H9 (cell line): ENCODE data around the gene WNT3A. TPM values are rescaled to one million over a fixed set of nuclear protein-coding genes. Genes with fewer than 3 reads are reported as not detected.

ENCODE experiments used
- DNase-seq: peaks from one replicate; pipeline ENCODE4 v3.0.0-alpha.2; 2017
- H2AFZ ChIP-seq: one replicate; pipeline ENCODE4 v1.6.1; 2013; ENCODE audit warnings: mild to moderate bottlenecking, low read length, control low read depth, moderate library complexity
- H2AK5ac ChIP-seq: 2 replicates; pipeline ENCODE4 v1.6.1; 2013; ENCODE audit warnings: low read length, control low read depth, mixed read lengths; ENCODE audit not compliant: insufficient read length
- H2BK120ac ChIP-seq: one replicate; pipeline ENCODE4 v1.6.1; 2013; ENCODE audit warnings: low read depth, mild to moderate bottlenecking, low read length, control low read depth, inconsistent platforms; ENCODE audit not compliant: poor library complexity, severe bottlenecking
- H2BK12ac ChIP-seq: 2 replicates; pipeline ENCODE4 v1.6.1; 2013; ENCODE audit warnings: low read length, control low read depth, mixed read lengths, low read depth; ENCODE audit not compliant: insufficient read length
- H2BK15ac ChIP-seq: 2 replicates; pipeline ENCODE4 v1.6.1; 2013; ENCODE audit warnings: low read depth, low read length, control low read depth
- H2BK20ac ChIP-seq: one replicate; pipeline ENCODE4 v1.6.1; 2013; ENCODE audit warnings: low read depth, mild to moderate bottlenecking, low read length, control low read depth, inconsistent platforms; ENCODE audit not compliant: poor library complexity, severe bottlenecking
- H2BK5ac ChIP-seq: 2 replicates; pipeline ENCODE4 v1.6.1; 2013; ENCODE audit warnings: low read length, control low read depth, mixed read lengths; ENCODE audit not compliant: insufficient read length
- H3K14ac ChIP-seq: 2 replicates; pipeline ENCODE4 v1.6.1; 2013; ENCODE audit warnings: low read length, control low read depth; ENCODE audit not compliant: insufficient read depth
- H3K18ac ChIP-seq: 2 replicates; pipeline ENCODE4 v1.6.1; 2013; ENCODE audit warnings: low read depth, mild to moderate bottlenecking, mixed read lengths, low read length, control low read depth; ENCODE audit not compliant: insufficient read length
- H3K23ac ChIP-seq: 2 replicates; pipeline ENCODE4 v1.6.1; 2013; ENCODE audit warnings: low read length, control low read depth, mixed read lengths, low read depth; ENCODE audit not compliant: insufficient read length
- H3K23me2 ChIP-seq: 2 replicates; pipeline ENCODE4 v1.6.1; 2013; ENCODE audit warnings: low read depth, mild to moderate bottlenecking, mixed read lengths, low read length, control low read depth; ENCODE audit not compliant: insufficient read length, poor library complexity, severe bottlenecking
- H3K27ac ChIP-seq: 2 replicates; pipeline ENCODE4 v1.5.1; 2013; ENCODE audit warnings: low read length, control low read depth, mixed read lengths, low read depth; ENCODE audit not compliant: insufficient read length
- H3K27me3 ChIP-seq: 2 replicates; pipeline ENCODE4 v1.6.1; 2013; ENCODE audit warnings: low read length, control low read depth, inconsistent platforms; ENCODE audit not compliant: insufficient read depth
- H3K4ac ChIP-seq: 2 replicates; pipeline ENCODE4 v1.6.1; 2013; ENCODE audit warnings: low read depth, mild to moderate bottlenecking, control low read depth, inconsistent platforms, low read length, moderate library complexity
- H3K4me1 ChIP-seq: 2 replicates; pipeline ENCODE4 v1.6.1; 2013; ENCODE audit warnings: low read length, control low read depth, inconsistent platforms; ENCODE audit not compliant: insufficient read depth
- H3K4me2 ChIP-seq: 2 replicates; pipeline ENCODE4 v1.6.1; 2013; ENCODE audit warnings: low read length, control low read depth, mixed read lengths; ENCODE audit not compliant: insufficient read length, insufficient read depth
- H3K56ac ChIP-seq: 2 replicates; pipeline ENCODE4 v1.6.1; 2013; ENCODE audit warnings: low read depth, mild to moderate bottlenecking, mixed read lengths, low read length, control low read depth; ENCODE audit not compliant: insufficient read length
- H3K79me1 ChIP-seq: 2 replicates; pipeline ENCODE4 v1.6.1; 2013; ENCODE audit warnings: low read depth, mild to moderate bottlenecking, moderate library complexity, low read length, control low read depth, inconsistent platforms; ENCODE audit not compliant: insufficient read depth, poor library complexity, severe bottlenecking
- H3K79me2 ChIP-seq: 2 replicates; pipeline ENCODE4 v1.6.1; 2013; ENCODE audit warnings: low read length, control low read depth, inconsistent platforms; ENCODE audit not compliant: insufficient read depth
- H3K9ac ChIP-seq: 2 replicates; pipeline ENCODE4 v1.6.1; 2013; ENCODE audit warnings: low read length, control low read depth, mixed read lengths; ENCODE audit not compliant: insufficient read length; ENCODE audit errors: extremely low read depth
- H3K9me3 ChIP-seq: one replicate; pipeline ENCODE4 v1.6.1; 2013; ENCODE audit warnings: low read depth, low read length, inconsistent platforms; ENCODE audit not compliant: control insufficient read depth
- H3T11ph ChIP-seq: one replicate; pipeline ENCODE4 v1.6.1; 2013; ENCODE audit warnings: mild to moderate bottlenecking, low read length, control low read depth, inconsistent platforms
- H4K20me1 ChIP-seq: one replicate; pipeline ENCODE4 v1.6.1; 2013; ENCODE audit not compliant: control insufficient read depth, insufficient read length, insufficient read depth
- H4K5ac ChIP-seq: 2 replicates; pipeline ENCODE4 v1.6.1; 2013; ENCODE audit warnings: low read depth, mild to moderate bottlenecking, mixed read lengths, low read length, control low read depth; ENCODE audit not compliant: insufficient read length
- H4K8ac ChIP-seq: replicated peaks from 2 replicates; pipeline ENCODE4 v1.6.1; 2013; ENCODE audit warnings: low read length, control low read depth, mixed read lengths, low read depth; ENCODE audit not compliant: insufficient read length
- H4K91ac ChIP-seq: 2 replicates; pipeline ENCODE4 v1.6.1; 2013; ENCODE audit warnings: low read depth, mild to moderate bottlenecking, moderate library complexity, mixed read lengths, low read length, control low read depth; ENCODE audit not compliant: insufficient read length
- H3K27ac Mint-ChIP-seq, 3 experiments: 2 replicates in 2 of 3; 3 replicates in 1 of 3; pipeline ENCODE4 v1.8.0; 2020 to 2021; ENCODE audit warnings: mixed read lengths in 3 of 3, mild to moderate bottlenecking in 1 of 3, moderate library complexity in 1 of 3
- H3K27me3 Mint-ChIP-seq: 2 replicates; pipeline ENCODE4 v1.8.0; 2021; ENCODE audit warnings: low read depth, mild to moderate bottlenecking, moderate library complexity, mixed read lengths
- H3K36me3 Mint-ChIP-seq, 3 experiments: 2 replicates in 2 of 3; 3 replicates in 1 of 3; pipeline ENCODE4 v1.8.0; 2020 to 2021; ENCODE audit warnings: low read depth in 3 of 3, mixed read lengths in 3 of 3; ENCODE audit not compliant: insufficient read depth in 1 of 3
- H3K4me1 Mint-ChIP-seq, 2 experiments: 2 replicates each; pipeline ENCODE4 v1.8.0; 2020; ENCODE audit warnings: mixed read lengths in 2 of 2
- H3K4me3 Mint-ChIP-seq, 2 experiments: 2 replicates in 1 of 2; 3 replicates in 1 of 2; pipeline ENCODE4 v1.8.0; 2020 to 2021; ENCODE audit warnings: mild to moderate bottlenecking in 2 of 2, mixed read lengths in 2 of 2, moderate library complexity in 1 of 2
- H3K9me3 Mint-ChIP-seq, 2 experiments: 2 replicates in 1 of 2; 3 replicates in 1 of 2; pipeline ENCODE4 v1.8.0; 2020; ENCODE audit warnings: mild to moderate bottlenecking in 2 of 2, mixed read lengths in 2 of 2, moderate library complexity in 1 of 2
- WGBS: extraction: QIAGEN DNeasy Blood & Tissue Kit; methylation state at CpG from one replicate; pipeline ENCODE4 v1.1.7; 2013; ENCODE audit warnings: missing lambda C conversion rate, low lambda C conversion rate, mixed read lengths; ENCODE audit not compliant: insufficient read length; ENCODE audit errors: extremely low coverage; 5-methylcytosine and 5-hydroxymethylcytosine counted together
- total RNA-seq: library from RNA; stranded (reverse); gene quantifications from 2 replicates; pipeline ENCODE4 v1.2.1, GENCODE V29; 2021
- TF ChIP-seq, protein P1 (sequence below): fragments of 200-600 bp; sonication (generic); conservative IDR thresholded peaks from 3 replicates; pipeline ENCODE4 v1.8.0; 2021; ENCODE audit warnings: antibody characterized with exemption, mild to moderate bottlenecking

WNT3A gene
- total RNA-seq, 1 experiment from 2014 or later: 0.17 TPM

DNA sequence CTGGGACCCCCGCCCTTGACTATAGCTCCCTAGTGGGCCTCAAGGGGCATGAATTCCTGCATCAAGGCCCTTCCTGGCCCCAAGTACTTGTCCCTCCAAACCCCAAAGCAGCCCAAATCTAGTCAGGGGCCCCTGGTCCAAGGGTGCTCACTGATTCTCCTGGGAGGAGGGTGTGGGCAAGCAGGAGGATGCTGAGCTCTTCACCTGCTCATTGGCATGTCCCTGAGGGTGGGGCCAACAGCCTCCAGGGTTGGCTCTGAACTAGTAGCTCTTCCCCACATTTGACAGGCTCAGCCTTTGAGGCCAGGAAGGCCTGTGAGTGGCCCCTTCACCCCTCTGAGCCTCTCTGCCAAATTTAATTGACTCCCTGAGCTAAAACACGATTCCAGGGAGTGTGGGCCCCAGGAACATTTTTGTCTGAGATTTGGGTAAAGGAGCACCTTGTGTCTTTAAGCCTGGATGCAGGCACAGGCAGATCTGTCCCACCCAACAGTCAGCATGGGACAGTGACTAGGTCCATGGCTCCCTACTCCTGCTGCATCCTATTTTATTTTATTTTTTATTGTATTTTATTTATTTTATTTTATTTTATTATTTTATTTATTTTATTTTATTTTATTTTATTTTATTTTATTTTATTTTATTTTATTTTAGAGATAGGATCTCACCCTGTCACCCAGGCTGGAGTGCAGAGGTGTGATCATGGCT lies 48.0 kb upstream of the WNT3A start:
- Histone ChIP-seq H2AK5ac (no peak overlapping the region), H3K23me2 (no peaks in the 10 kb centered on the region), H3K79me1 (no peaks in the 10 kb centered on the region), H3K4me1 (no peaks in the 10 kb centered on the region), H2BK12ac (no peak overlapping the region), H4K91ac (no peak overlapping the region), H2BK120ac (no peak overlapping the region), H2BK20ac (no peak overlapping the region), H3K14ac (no peak overlapping the region; the same call in 1 of the 2 replicates), H3T11ph (no peak overlapping the region), H3K4ac (no peak overlapping the region), H2BK15ac (no peak overlapping the region), H4K8ac (no peak overlapping the region), H3K9me3 (no peaks in the 10 kb centered on the region), H3K9ac (no peak overlapping the region), H4K20me1 (no peaks in the 10 kb centered on the region), H4K5ac (no peak overlapping the region), H3K27me3 (no peaks in the 10 kb centered on the region), H3K23ac (no peak overlapping the region), H3K4me2 (no peak overlapping the region), H2BK5ac (no peak overlapping the region), H3K79me2 (no peaks in the 10 kb centered on the region), H2AFZ (no peak overlapping the region), H3K56ac (no peak overlapping the region), H3K18ac (no peak overlapping the region), H3K27ac (no peak overlapping the region)
- DNase-seq: no peak
- H3K9me3 Mint-ChIP-seq: peaks cover 5 to 7% of the 10 kb centered on the region in 2 experiments; a peak in 4 of 5 replicates
- no peaks in the 10 kb centered on the region for H3K36me3 Mint-ChIP-seq
- TF ChIP-seq, protein P1, sequence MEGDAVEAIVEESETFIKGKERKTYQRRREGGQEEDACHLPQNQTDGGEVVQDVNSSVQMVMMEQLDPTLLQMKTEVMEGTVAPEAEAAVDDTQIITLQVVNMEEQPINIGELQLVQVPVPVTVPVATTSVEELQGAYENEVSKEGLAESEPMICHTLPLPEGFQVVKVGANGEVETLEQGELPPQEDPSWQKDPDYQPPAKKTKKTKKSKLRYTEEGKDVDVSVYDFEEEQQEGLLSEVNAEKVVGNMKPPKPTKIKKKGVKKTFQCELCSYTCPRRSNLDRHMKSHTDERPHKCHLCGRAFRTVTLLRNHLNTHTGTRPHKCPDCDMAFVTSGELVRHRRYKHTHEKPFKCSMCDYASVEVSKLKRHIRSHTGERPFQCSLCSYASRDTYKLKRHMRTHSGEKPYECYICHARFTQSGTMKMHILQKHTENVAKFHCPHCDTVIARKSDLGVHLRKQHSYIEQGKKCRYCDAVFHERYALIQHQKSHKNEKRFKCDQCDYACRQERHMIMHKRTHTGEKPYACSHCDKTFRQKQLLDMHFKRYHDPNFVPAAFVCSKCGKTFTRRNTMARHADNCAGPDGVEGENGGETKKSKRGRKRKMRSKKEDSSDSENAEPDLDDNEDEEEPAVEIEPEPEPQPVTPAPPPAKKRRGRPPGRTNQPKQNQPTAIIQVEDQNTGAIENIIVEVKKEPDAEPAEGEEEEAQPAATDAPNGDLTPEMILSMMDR: no peak
- no CpG with 5 or more reads among the region's 2 CpGs for WGBS
- peaks cover under 1 to 3% of the 10 kb centered on the region in 2 experiments; a peak in 1 of 4 replicates for H3K4me1 Mint-ChIP-seq
- H3K4me3 Mint-ChIP-seq: no peak overlapping the region
- peaks cover 38% of the 10 kb centered on the region for H3K27me3 Mint-ChIP-seq
- H3K27ac Mint-ChIP-seq: no peak overlapping the region
